ENCODE measurements around the gene SLC35F1. TPM values are rescaled to one million over a fixed set of nuclear protein-coding genes. Genes with fewer than 3 reads are reported as not detected.

The SLC35F1 gene
- total and polyA plus RNA-seq, 4 donors, result 0.01 to 0.09 (median 0.08) TPM; not detected in 1

DNA sequence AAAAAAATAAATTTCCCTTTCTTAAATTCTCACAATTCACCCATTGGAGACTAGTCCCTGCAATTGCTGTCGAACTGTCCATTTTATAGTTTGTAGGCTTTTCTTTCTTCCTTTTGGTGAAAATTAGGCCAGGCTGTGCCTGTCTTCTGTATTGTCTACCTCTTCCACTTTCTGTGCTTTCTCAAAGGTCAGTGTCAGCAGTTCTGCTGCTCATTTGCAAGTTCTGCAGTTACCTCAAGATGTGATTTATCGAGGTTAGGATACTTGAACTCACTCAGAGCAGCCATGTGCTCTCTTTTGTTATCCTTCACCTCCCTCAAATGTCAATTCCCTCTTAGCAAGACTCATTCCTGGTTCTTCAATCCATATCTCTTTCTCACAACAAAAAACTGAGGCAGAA is 179.1 kb downstream of the SLC35F1 start:
- WGBS, result 51% methylated on average over 2 of the region's 2 CpGs
- Histone ChIP-seq H3K9ac (ENCODE audit: low read depth in 1 of 2, low read length in 2 of 2) (no peak overlapping the region), H3K36me3 (ENCODE audit: control insufficient read depth in 4 of 4, insufficient read depth in 3 of 4, low read depth in 1 of 4, low read length in 3 of 4) (no peaks in the 10 kb centered on the region), H3K27ac (ENCODE audit: low read depth in 1 of 2, low read length in 2 of 2) (no peak overlapping the region), H3K9me3 (ENCODE audit: control insufficient read depth in 4 of 4, low read length in 3 of 4) (no peaks in the 10 kb centered on the region), H3K4me1 (ENCODE audit: control insufficient read depth in 4 of 4, insufficient read depth in 4 of 4, low read length in 3 of 4) (no peaks in the 10 kb centered on the region), H3K4me3 (ENCODE audit: low read depth in 1 of 3, low read length in 3 of 3) (no peak overlapping the region), H3K27me3 (ENCODE audit: control insufficient read depth in 4 of 4, insufficient read depth in 4 of 4, low read length in 3 of 4) (no peaks in the 10 kb centered on the region)
- TF ChIP-seq SP1 (IDR thresholded peaks at IDR 0.05) (no peak), ZBTB33 (IDR thresholded peaks at IDR 0.05) (no peak), GABPA (IDR thresholded peaks at IDR 0.05 in 1 of 2, conservative IDR thresholded peaks at IDR 0.05 in 1 of 2) (no peak), JUND (IDR thresholded peaks at IDR 0.05) (no peak), ATF3 (IDR thresholded peaks at IDR 0.05) (no peak), EGR1 (IDR thresholded peaks at IDR 0.05; ENCODE audit: low read depth in 2 of 2) (no peak), RAD21 (IDR thresholded peaks at IDR 0.05) (no peak), FOXA2 (IDR thresholded peaks at IDR 0.05) (no peak), YY1 (IDR thresholded peaks at IDR 0.05) (no peak)
- TF ChIP-seq, protein P1, sequence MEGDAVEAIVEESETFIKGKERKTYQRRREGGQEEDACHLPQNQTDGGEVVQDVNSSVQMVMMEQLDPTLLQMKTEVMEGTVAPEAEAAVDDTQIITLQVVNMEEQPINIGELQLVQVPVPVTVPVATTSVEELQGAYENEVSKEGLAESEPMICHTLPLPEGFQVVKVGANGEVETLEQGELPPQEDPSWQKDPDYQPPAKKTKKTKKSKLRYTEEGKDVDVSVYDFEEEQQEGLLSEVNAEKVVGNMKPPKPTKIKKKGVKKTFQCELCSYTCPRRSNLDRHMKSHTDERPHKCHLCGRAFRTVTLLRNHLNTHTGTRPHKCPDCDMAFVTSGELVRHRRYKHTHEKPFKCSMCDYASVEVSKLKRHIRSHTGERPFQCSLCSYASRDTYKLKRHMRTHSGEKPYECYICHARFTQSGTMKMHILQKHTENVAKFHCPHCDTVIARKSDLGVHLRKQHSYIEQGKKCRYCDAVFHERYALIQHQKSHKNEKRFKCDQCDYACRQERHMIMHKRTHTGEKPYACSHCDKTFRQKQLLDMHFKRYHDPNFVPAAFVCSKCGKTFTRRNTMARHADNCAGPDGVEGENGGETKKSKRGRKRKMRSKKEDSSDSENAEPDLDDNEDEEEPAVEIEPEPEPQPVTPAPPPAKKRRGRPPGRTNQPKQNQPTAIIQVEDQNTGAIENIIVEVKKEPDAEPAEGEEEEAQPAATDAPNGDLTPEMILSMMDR (IDR thresholded peaks at IDR 0.05; ENCODE audit: low read depth, low read length, missing input control), result no peak
- no peak for DNase-seq (ENCODE audit: low spot score)

GRCh38 chr6:118092086-118092485 is 185.0 kb downstream of the SLC35F1 start:
- DNase-seq (ENCODE audit: low spot score), result no peak
- no peaks in the 10 kb centered on the region for H3K27me3 ChIP-seq (ENCODE audit: control insufficient read depth in 4 of 4, insufficient read depth in 4 of 4, low read length in 3 of 4)
- TF ChIP-seq SP1 (IDR thresholded peaks at IDR 0.05) (no peak), HNF4A (conservative IDR thresholded peaks at IDR 0.05) (no peak), RXRA (IDR thresholded peaks at IDR 0.05) (no peak), FOXA1 (IDR thresholded peaks at IDR 0.05) (no peak), ZBTB33 (IDR thresholded peaks at IDR 0.05) (no peak), FOXA2 (IDR thresholded peaks at IDR 0.05) (no peak), MAX (IDR thresholded peaks at IDR 0.05) (no peak), TAF1 (conservative IDR thresholded peaks at IDR 0.05) (no peak), YY1 (IDR thresholded peaks at IDR 0.05) (no peak), NR2F2 (IDR thresholded peaks at IDR 0.05) (no peak)
- TF ChIP-seq, protein P1 (IDR thresholded peaks at IDR 0.05; ENCODE audit: low read depth, low read length, missing input control), result no peak
- TF ChIP-seq, protein P2, sequence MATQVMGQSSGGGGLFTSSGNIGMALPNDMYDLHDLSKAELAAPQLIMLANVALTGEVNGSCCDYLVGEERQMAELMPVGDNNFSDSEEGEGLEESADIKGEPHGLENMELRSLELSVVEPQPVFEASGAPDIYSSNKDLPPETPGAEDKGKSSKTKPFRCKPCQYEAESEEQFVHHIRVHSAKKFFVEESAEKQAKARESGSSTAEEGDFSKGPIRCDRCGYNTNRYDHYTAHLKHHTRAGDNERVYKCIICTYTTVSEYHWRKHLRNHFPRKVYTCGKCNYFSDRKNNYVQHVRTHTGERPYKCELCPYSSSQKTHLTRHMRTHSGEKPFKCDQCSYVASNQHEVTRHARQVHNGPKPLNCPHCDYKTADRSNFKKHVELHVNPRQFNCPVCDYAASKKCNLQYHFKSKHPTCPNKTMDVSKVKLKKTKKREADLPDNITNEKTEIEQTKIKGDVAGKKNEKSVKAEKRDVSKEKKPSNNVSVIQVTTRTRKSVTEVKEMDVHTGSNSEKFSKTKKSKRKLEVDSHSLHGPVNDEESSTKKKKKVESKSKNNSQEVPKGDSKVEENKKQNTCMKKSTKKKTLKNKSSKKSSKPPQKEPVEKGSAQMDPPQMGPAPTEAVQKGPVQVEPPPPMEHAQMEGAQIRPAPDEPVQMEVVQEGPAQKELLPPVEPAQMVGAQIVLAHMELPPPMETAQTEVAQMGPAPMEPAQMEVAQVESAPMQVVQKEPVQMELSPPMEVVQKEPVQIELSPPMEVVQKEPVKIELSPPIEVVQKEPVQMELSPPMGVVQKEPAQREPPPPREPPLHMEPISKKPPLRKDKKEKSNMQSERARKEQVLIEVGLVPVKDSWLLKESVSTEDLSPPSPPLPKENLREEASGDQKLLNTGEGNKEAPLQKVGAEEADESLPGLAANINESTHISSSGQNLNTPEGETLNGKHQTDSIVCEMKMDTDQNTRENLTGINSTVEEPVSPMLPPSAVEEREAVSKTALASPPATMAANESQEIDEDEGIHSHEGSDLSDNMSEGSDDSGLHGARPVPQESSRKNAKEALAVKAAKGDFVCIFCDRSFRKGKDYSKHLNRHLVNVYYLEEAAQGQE (IDR thresholded peaks at IDR 0.05), result no peak
- H3K36me3 ChIP-seq (ENCODE audit: control insufficient read depth in 4 of 4, insufficient read depth in 3 of 4, low read depth in 1 of 4, low read length in 3 of 4), result no peaks in the 10 kb centered on the region
- no peak overlapping the region for H3K9ac ChIP-seq (ENCODE audit: low read depth in 1 of 2, low read length in 2 of 2)
- no peaks in the 10 kb centered on the region for H3K4me1 ChIP-seq (ENCODE audit: control insufficient read depth in 4 of 4, insufficient read depth in 4 of 4, low read length in 3 of 4)
- H3K4me3 ChIP-seq (ENCODE audit: low read depth in 1 of 3, low read length in 3 of 3), result no peak overlapping the region
- no peak overlapping the region for H3K27ac ChIP-seq (ENCODE audit: low read depth in 1 of 2, low read length in 2 of 2)
- peaks cover 0 to 6% (median 0%) of the 10 kb centered on the region in 4 donors for H3K9me3 ChIP-seq (ENCODE audit: control insufficient read depth in 4 of 4, low read length in 3 of 4)

Data from liver (tissue), 9 donors.